Mammary epithelial cell (primary cell): ENCODE results near the gene TLCD5.

Experiments
- CTCF ChIP-seq, 2 donors: IDR thresholded peaks in 1 of 2; conservative IDR thresholded peaks in 1 of 2; 2 replicates each; pipeline ENCODE4 v1.5.1; 2011 to 2012; ENCODE audit warnings: inconsistent platforms in 2 of 2, low read length in 2 of 2, mild to moderate bottlenecking in 2 of 2, control low read depth in 1 of 2, low read depth in 1 of 2; ENCODE audit not compliant: insufficient read depth in 1 of 2; ENCODE audit errors: extremely low read depth in 1 of 2
- EZH2 ChIP-seq: IDR thresholded peaks from 2 replicates; pipeline ENCODE4 v1.6.1; 2012; ENCODE audit warnings: low read length, inconsistent platforms, borderline replicate concordance

- TF ChIP-seq EZH2, result no peak
- TF ChIP-seq CTCF (conservative IDR thresholded peaks at IDR 0.05 in 1 of 2, IDR thresholded peaks at IDR 0.05 in 1 of 2; ENCODE audit: extremely low read depth in 1 of 2, insufficient read depth in 1 of 2, low read depth in 1 of 2, low read length in 2 of 2), result no peak
Measured at GRCh38 chr11:120308081-120308480, 17.0 kb upstream of the TLCD5 start.
